Measurements from ENCODE around the gene CCDC34.

CCDC34 gene

DNA sequence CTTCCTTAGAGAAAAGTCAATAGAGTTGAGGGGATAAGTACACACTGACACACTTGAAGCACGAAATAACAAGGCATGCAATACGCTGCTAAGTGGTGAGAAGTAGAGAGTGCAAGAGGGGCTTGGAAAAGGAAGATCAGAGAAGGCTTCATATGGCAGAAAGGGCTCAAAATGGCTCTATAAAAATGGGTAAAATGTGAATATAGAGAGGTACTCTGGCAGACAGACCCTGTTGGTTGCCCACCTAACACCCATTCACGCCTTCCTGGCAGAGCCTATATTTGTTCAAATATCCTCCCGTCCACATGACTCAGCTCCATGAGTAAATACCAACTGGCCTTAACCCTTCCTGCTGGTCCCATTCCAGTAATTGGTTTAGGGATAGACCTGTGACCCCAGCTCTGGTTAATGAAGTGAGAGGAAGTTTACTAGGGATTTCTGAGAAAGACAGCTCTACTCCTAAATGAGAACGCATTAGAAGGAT, 38.9 kb upstream of the CCDC34 start:
- no peak overlapping the region for H3K4me3 ChIP-seq (ENCODE audit: low read depth, low read length)
- TF ChIP-seq, protein P1, sequence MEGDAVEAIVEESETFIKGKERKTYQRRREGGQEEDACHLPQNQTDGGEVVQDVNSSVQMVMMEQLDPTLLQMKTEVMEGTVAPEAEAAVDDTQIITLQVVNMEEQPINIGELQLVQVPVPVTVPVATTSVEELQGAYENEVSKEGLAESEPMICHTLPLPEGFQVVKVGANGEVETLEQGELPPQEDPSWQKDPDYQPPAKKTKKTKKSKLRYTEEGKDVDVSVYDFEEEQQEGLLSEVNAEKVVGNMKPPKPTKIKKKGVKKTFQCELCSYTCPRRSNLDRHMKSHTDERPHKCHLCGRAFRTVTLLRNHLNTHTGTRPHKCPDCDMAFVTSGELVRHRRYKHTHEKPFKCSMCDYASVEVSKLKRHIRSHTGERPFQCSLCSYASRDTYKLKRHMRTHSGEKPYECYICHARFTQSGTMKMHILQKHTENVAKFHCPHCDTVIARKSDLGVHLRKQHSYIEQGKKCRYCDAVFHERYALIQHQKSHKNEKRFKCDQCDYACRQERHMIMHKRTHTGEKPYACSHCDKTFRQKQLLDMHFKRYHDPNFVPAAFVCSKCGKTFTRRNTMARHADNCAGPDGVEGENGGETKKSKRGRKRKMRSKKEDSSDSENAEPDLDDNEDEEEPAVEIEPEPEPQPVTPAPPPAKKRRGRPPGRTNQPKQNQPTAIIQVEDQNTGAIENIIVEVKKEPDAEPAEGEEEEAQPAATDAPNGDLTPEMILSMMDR (IDR thresholded peaks at IDR 0.05; ENCODE audit: low read depth, low read length, missing control alignments), result no peak
- DNase-seq (ENCODE audit: low read depth), result no peak

DNA sequence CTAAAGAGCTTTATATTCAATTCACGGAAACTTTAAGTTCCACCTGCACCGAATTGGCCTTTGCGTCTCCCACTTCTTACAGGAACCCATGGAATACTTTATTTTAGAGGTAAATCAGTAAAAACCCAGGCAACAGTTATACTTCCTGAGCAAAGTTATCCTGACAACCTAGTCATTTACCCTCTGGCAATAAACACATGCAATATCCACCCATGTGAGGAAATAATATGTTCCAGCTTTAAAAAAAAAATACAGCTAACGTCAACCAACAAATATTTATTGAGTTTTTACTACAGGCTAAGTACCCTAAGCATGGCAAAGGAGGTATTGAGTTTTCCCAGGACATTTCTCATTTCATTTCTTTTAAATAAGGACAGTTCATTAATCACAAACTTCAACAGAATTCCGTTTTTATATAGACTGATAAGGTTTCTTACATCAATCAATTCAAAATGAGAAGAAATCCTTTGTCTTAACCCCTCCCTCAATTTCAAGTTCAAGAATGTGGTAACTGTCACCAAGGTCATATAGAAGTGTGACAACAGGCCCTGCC, 38.3 kb upstream of the CCDC34 start:
- TF ChIP-seq, protein P1 (IDR thresholded peaks at IDR 0.05; ENCODE audit: low read depth, low read length, missing control alignments), result no peak
- no peak for DNase-seq (ENCODE audit: low read depth)
- no peak overlapping the region for H3K4me3 ChIP-seq (ENCODE audit: low read depth, low read length)

DNA sequence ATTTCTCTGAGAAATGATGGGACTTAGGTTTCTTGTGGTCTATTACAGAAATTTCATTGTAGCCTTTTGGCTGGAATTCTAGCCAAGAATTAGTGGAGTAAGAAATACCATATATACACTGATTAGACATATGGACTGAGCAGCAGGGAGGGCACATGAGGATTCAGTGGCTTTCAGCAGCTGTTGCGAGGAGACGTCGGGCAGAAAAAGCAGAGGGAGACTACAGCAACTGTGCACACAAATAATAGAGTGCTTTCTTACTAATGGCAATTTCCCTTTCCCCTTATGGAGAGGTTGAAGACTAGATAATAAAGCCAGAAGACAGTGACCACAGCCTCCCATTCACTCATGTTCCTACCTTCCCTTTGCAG, 35.4 kb upstream of the CCDC34 start:
- TF ChIP-seq, protein P1 (IDR thresholded peaks at IDR 0.05; ENCODE audit: low read depth, low read length, missing control alignments), result no peak
- DNase-seq (ENCODE audit: low read depth), result no peak
- H3K4me3 ChIP-seq (ENCODE audit: low read depth, low read length), result no peak overlapping the region

DNA sequence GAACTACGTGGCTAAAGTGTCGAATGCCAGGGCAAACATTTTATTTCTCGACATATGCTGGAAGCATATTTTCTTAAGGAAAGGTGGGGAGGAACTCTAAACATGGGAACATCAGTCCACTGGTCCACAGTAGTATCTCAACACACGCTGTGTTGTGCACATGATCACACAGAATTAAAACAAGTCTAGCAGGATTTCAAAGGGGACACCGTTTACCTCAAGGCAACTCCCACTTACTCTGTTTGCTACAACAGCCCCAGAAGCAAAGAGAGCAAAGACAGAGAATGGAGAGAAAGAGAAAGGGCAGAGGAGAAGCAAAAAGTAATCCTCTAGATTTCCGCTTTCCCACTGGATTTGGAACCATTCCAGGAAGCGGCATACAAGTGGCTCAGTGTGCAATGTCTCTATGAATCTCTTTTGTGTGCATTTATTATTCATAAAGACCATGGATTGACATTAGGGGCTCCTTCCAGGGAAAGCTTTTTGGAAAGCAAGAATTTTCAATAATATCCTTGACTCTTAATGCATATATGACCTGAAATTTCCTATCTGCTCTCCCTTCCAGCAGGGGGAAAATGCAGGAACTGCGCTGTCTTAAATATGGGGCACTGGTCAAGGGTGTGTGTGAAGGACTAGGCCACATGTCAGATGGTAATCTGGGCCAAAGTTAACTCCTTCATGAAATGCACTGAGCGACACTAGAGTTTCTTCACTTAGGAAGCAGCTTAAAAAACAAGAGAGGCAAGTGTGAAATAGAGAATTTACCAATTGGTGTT, 34.8 kb upstream of the CCDC34 start:
- DNase-seq (ENCODE audit: low read depth), result no peak
- TF ChIP-seq, protein P1 (IDR thresholded peaks at IDR 0.05; ENCODE audit: low read depth, low read length, missing control alignments), result no peak

DNA sequence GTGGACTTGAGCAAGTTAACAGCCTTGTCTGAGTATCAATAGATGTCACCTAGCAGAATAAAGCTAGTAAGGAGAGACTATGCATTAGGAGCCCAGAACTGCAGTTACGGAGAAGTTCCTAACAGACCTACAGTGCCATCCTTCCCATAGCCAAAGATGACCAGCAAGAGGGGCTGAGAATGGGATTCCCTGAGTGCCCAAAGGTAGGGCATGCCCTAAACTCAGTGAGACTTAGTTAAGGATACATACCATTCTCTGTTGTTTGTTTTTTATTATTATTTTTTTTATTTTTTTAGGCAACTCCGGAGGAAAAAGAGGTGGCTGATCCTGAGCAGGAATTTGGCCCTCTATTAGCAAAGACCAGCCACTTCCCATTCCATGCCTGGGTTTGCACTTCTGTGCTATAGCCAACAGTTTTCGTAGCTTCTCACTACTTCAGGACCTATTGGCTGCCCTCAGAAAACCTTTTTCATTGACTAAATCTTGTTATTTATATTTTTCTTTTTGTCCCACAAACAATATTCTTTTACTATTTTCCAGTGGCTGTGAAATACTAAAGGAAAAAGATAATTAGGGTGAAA, 33.3 kb upstream of the CCDC34 start:
- H3K4me3 ChIP-seq (ENCODE audit: low read depth, low read length), result no peak overlapping the region
- TF ChIP-seq, protein P1 (IDR thresholded peaks at IDR 0.05; ENCODE audit: low read depth, low read length, missing control alignments), result no peak
- DNase-seq (ENCODE audit: low read depth), result no peak

More for the DNA sequence above, 34.8 kb upstream of the CCDC34 start:
- no peak overlapping the region for H3K4me3 ChIP-seq (ENCODE audit: low read depth, low read length)

DNA sequence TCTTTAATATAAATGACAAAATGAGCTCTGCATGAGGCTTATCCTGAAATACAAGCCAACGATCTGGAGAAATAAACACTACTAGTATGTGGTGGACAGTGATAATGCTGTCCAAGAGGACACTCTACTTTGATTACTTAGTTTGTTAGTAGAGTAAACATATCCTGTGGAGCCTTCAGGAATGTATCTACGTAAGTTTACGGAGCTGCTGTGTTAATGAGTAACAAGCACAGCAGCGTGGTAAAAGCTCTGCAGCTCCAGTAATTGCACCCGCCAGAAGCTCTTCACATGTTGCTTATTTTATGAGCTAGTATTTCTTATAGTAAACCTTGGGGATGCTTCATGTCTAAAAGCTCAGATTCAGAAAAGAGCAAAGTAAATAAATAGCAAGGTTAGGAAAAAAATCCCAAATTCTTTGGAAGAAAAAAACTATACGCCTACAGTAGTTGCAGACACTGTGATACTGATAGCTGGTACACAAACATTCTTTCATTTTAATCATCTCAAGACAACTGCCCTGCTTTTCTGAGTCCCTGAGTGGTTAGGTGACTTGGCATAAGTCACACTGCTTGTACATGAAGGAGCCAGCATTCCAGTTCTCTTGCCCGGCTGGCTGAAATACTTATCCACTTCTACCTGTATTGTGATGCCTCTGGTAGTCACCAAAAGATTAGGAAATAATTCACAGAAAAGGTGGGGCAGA, 32.7 kb upstream of the CCDC34 start:
- TF ChIP-seq, protein P1 (IDR thresholded peaks at IDR 0.05; ENCODE audit: low read depth, low read length, missing control alignments), result no peak

More for the DNA sequence above, 32.7 kb upstream of the CCDC34 start:
- DNase-seq (ENCODE audit: low read depth), result no peak
- H3K4me3 ChIP-seq (ENCODE audit: low read depth, low read length), result no peak overlapping the region

Data from GM12864 (cell line).